GM13977 (cell line): ENCODE results near the gene PALLD.

Experiments used
- DNase-seq: peaks from one replicate; pipeline ENCODE4 v3.0.0; 2012; ENCODE audit warnings: low spot score
- CTCF ChIP-seq: IDR thresholded peaks from 2 replicates; pipeline ENCODE4 v1.5.1; 2012; ENCODE audit warnings: mild to moderate bottlenecking, control low read depth; ENCODE audit not compliant: insufficient read depth; ENCODE audit errors: extremely low read depth, missing control alignments
- in situ Hi-C: fragments of 300-500 bp; cut with MboI; formaldehyde crosslinking; loops from one replicate; pipeline ENCODE4 v1.12.0; 2022; ENCODE audit warnings: low sequenced_read_pairs, low pct_unique_long_range_greater_than_20kb, mixed read lengths, inconsistent platforms; ENCODE audit not compliant: unreplicated experiment

Gene PALLD

GRCh38 chr4:168731706-168732414 lies 235.0 kb downstream of the PALLD start:
- TF ChIP-seq CTCF, result no peak
- no peak for DNase-seq
- in situ Hi-C loops, result no loop called here

GRCh38 chr4:168732714-168733113 lies 235.9 kb downstream of the PALLD start:
- DNase-seq, result no peak
- no peak for TF ChIP-seq CTCF
- in situ Hi-C loops, result no loop called here

GRCh38 chr4:168734703-168735678 lies 238.1 kb downstream of the PALLD start:
- DNase-seq, result no peak
- TF ChIP-seq CTCF, result no peak
- in situ Hi-C loops, result no loop called here

GRCh38 chr4:168735735-168736134 lies 238.9 kb downstream of the PALLD start:
- DNase-seq, result no peak
- no peak for TF ChIP-seq CTCF
- in situ Hi-C loops, result no loop called here

GRCh38 chr4:168736860-168737805 lies 240.3 kb downstream of the PALLD start:
- no peak for DNase-seq
- no peak for TF ChIP-seq CTCF
- in situ Hi-C loops, result no loop called here

- no peak for DNase-seq
- in situ Hi-C loops, result no loop called here
- TF ChIP-seq CTCF, result no peak
Observed at GRCh38 chr4:168737806-168738172, 240.9 kb downstream of the PALLD start.
